Neuronal stem cell (in vitro differentiated cells): ENCODE results near the gene APOBEC4.

Experiments
- DNase-seq: peaks from one replicate; pipeline ENCODE4 v3.0.0-alpha.2; 2013; ENCODE audit warnings: low spot score
- H2AFZ ChIP-seq: one replicate; pipeline ENCODE4 v1.6.1; 2013; ENCODE audit warnings: mild to moderate bottlenecking, low read length, inconsistent platforms
- H2AK5ac ChIP-seq: 2 replicates; pipeline ENCODE4 v1.6.1; 2013; ENCODE audit warnings: low read depth, mild to moderate bottlenecking, inconsistent platforms, low read length, moderate library complexity, mixed read lengths
- H2BK120ac ChIP-seq: 2 replicates; pipeline ENCODE4 v1.6.1; 2013; ENCODE audit warnings: low read depth, mild to moderate bottlenecking, inconsistent platforms, low read length, moderate library complexity, mixed read lengths
- H2BK12ac ChIP-seq: one replicate; pipeline ENCODE4 v1.6.1; 2013; ENCODE audit warnings: low read length, inconsistent platforms
- H2BK15ac ChIP-seq: 2 replicates; pipeline ENCODE4 v1.6.1; 2013; ENCODE audit warnings: mild to moderate bottlenecking, low read length, inconsistent platforms, mixed read lengths
- H2BK5ac ChIP-seq: one replicate; pipeline ENCODE4 v1.6.1; 2013; ENCODE audit warnings: inconsistent platforms, mild to moderate bottlenecking, low read length, moderate library complexity
- H3K14ac ChIP-seq: one replicate; pipeline ENCODE4 v1.6.1; 2013; ENCODE audit warnings: low read length, inconsistent platforms
- H3K18ac ChIP-seq: 2 replicates; pipeline ENCODE4 v1.6.1; 2013; ENCODE audit warnings: low read length, inconsistent platforms
- H3K23ac ChIP-seq: 2 replicates; pipeline ENCODE4 v1.6.1; 2013; ENCODE audit warnings: low read depth, mild to moderate bottlenecking, mixed read lengths, low read length, inconsistent platforms; ENCODE audit not compliant: poor library complexity
- H3K27ac ChIP-seq: replicated peaks from 3 replicates; pipeline ENCODE4 v1.5.1; 2013; ENCODE audit warnings: low read length, inconsistent platforms
- H3K27me3 ChIP-seq, 3 experiments: 2 replicates each; pipeline ENCODE4 v1.6.1; 2013; ENCODE audit warnings: low read length in 3 of 3, mild to moderate bottlenecking in 2 of 3, inconsistent platforms in 1 of 3, low read depth in 1 of 3, mixed read lengths in 1 of 3, moderate library complexity in 1 of 3; ENCODE audit not compliant: control insufficient read depth in 3 of 3, insufficient read depth in 3 of 3
- H3K36me3 ChIP-seq, 2 donors: replicated peaks in 1 of 2; 2 replicates each; pipeline ENCODE4 v1.6.1; 2013; ENCODE audit warnings: low read length in 2 of 2; ENCODE audit not compliant: control insufficient read depth in 2 of 2, insufficient read depth in 2 of 2
- H3K4ac ChIP-seq: 2 replicates; pipeline ENCODE4 v1.6.1; 2013; ENCODE audit warnings: inconsistent platforms, mild to moderate bottlenecking, low read length, moderate library complexity
- H3K4me1 ChIP-seq, 2 donors: 1 replicate in 1 of 2; 2 replicates in 1 of 2; pipeline ENCODE4 v1.6.1; 2013; ENCODE audit warnings: low read length in 2 of 2, low read depth in 1 of 2; ENCODE audit not compliant: control insufficient read depth in 2 of 2, insufficient read depth in 1 of 2
- H3K4me2 ChIP-seq: one replicate; pipeline ENCODE4 v1.6.1; 2013; ENCODE audit warnings: mild to moderate bottlenecking, low read length, inconsistent platforms; ENCODE audit not compliant: insufficient read depth, poor library complexity, severe bottlenecking
- H3K4me3 ChIP-seq, 2 donors: 2 replicates each; pipeline ENCODE4 v1.5.1; 2013; ENCODE audit warnings: low read length in 2 of 2, mild to moderate bottlenecking in 2 of 2, inconsistent platforms in 1 of 2, moderate library complexity in 1 of 2
- H3K79me1 ChIP-seq: one replicate; pipeline ENCODE4 v1.6.1; 2013; ENCODE audit warnings: low read depth, mild to moderate bottlenecking, inconsistent platforms, low read length, moderate library complexity
- H3K9ac ChIP-seq: one replicate; pipeline ENCODE4 v1.6.1; 2013; ENCODE audit warnings: mild to moderate bottlenecking, low read depth, low read length, inconsistent platforms; ENCODE audit not compliant: poor library complexity
- H3K9me3 ChIP-seq, 2 donors: replicated peaks in 1 of 2; 2 replicates each; pipeline versions ENCODE3 to v1.6.1; 2013; ENCODE audit warnings: low read length in 2 of 2, mild to moderate bottlenecking in 2 of 2, inconsistent platforms in 1 of 2, low read depth in 1 of 2, mixed read lengths in 1 of 2, moderate library complexity in 1 of 2; ENCODE audit not compliant: control insufficient read depth in 2 of 2, insufficient read depth in 1 of 2
- H4K8ac ChIP-seq: one replicate; pipeline ENCODE4 v1.6.1; 2013; ENCODE audit warnings: low read depth, mild to moderate bottlenecking, inconsistent platforms, low read length, moderate library complexity
- H4K91ac ChIP-seq: one replicate; pipeline ENCODE4 v1.6.1; 2013; ENCODE audit warnings: low read length, low read depth, mild to moderate bottlenecking, inconsistent platforms; ENCODE audit not compliant: poor library complexity
- WGBS, 2 donors: extraction: QIAGEN DNeasy Blood & Tissue Kit; methylation state at CpG; one replicate each; pipeline ENCODE4 v1.1.7; 2013; ENCODE audit warnings: missing lambda C conversion rate in 2 of 2, mixed read lengths in 1 of 2; ENCODE audit not compliant: insufficient read length in 2 of 2, insufficient replicate concordance in 1 of 2; ENCODE audit errors: extremely low coverage in 2 of 2; 5-methylcytosine and 5-hydroxymethylcytosine counted together

APOBEC4 gene

DNA sequence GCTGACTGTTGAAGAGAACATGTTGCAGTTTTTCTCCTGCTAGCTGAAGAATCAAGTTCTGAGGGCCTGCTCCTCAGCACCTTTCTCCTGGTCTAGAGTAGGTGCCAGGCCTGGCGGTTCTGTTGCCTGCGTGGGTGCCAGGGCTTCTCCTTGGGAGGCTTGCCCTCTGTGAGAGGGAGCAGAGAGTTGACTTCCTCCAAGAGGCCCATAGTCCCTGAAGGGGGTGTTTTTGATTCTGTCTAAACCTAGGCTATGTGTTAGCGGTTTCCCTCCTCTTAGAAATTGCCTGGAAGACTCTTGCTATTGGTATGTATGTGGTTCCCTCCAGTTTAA, 312 bp upstream of the APOBEC4 start:
- Histone ChIP-seq H3K9me3 (no peaks in the 10 kb centered on the region), H3K18ac (no peak overlapping the region)

DNA sequence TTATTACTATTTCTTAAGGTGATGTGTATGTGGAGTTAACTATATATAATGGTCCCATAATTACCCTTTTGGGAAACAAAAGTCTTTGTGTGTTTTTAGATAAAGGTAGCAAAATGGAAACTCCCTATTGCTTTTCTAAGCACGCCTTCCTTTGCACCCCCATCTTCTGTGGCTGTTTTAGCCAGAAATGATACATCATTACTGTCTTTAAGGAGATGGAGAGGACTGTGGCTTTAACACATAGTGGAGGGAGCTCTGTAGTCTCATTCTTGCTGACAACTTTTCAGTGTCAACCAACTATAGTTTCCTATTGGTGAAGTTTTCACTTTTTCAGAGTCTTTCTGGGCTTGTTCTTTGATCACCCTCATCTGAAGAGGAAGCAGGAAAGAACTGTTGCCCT, 1.0 kb downstream of the APOBEC4 start:
- no peak overlapping the region for H2BK12ac ChIP-seq
- no peak overlapping the region for H3K27ac ChIP-seq
- H2BK15ac ChIP-seq = no peak overlapping the region
- H3K23ac ChIP-seq = no peak overlapping the region
- no peaks in the 10 kb centered on the region for H3K27me3 ChIP-seq
- H3K36me3 ChIP-seq = no peaks in the 10 kb centered on the region
- no peak overlapping the region for H3K4me3 ChIP-seq
- DNase-seq = no peak
- H3K4me1 ChIP-seq = peaks cover 2 to 4% of the 10 kb centered on the region in 2 donors
- H3K9me3 ChIP-seq = peaks cover 0 to 4% of the 10 kb centered on the region in 2 donors
- no peaks in the 10 kb centered on the region for H3K79me1 ChIP-seq
- no peak overlapping the region for H3K4me2 ChIP-seq
- no peak overlapping the region for H2AK5ac ChIP-seq
- H3K18ac ChIP-seq = no peak overlapping the region
- H2AFZ ChIP-seq = no peak overlapping the region
- no peak overlapping the region for H2BK120ac ChIP-seq
- no CpG with 5 or more reads among the region's 1 CpG for WGBS, 2 donors
- no peak overlapping the region for H4K91ac ChIP-seq
- no peak overlapping the region for H3K4ac ChIP-seq
- H3K9ac ChIP-seq = no peak overlapping the region
- no peak overlapping the region for H2BK5ac ChIP-seq
- H4K8ac ChIP-seq = no peak overlapping the region
- no peak overlapping the region for H3K14ac ChIP-seq

More for the DNA sequence above, 312 bp upstream of the APOBEC4 start:
- Histone ChIP-seq H3K14ac (no peak overlapping the region), H3K4me3 (no peak overlapping the region), H2BK12ac (no peak overlapping the region), H3K4me2 (no peak overlapping the region), H3K4me1 (peaks cover 2 to 4% of the 10 kb centered on the region in 2 donors), H4K91ac (no peak overlapping the region), H3K36me3 (no peaks in the 10 kb centered on the region), H2BK5ac (no peak overlapping the region), H3K79me1 (no peaks in the 10 kb centered on the region), H2BK120ac (no peak overlapping the region), H3K23ac (no peak overlapping the region), H2AFZ (no peak overlapping the region), H3K4ac (no peak overlapping the region), H3K27me3 (no peaks in the 10 kb centered on the region), H3K9ac (no peak overlapping the region), H2AK5ac (no peak overlapping the region), H4K8ac (no peak overlapping the region), H2BK15ac (no peak overlapping the region), H3K27ac (no peak overlapping the region)
- no CpG with 5 or more reads among the region's 3 CpGs for WGBS, 2 donors
- no peak for DNase-seq

DNA sequence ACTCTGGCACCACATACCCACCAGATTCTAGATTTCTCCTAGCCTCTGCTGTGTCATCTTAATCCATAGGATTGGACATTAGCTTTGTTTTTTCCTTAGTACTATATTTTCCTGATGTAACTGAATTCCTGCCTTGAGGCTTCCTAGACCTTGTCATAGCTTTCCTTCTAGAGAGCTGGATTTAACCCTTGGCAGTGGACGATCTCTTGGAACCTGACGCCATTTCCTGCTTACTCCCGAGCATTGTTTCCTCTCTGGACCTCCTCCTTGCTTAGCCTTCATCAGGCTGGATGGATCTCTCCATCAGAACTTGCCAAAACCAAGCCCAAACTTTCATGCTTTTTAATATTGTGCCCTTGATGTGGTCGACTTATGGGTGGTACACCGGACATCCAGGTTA, 1.5 kb downstream of the APOBEC4 start:
- no CpG with 5 or more reads among the region's 5 CpGs for WGBS, 2 donors

GRCh38 chr1:183648042-183648441, 5.1 kb downstream of the APOBEC4 start:
- Histone ChIP-seq H3K4me2 (no peak overlapping the region), H3K4me1 (peaks cover 0 to 6% of the 10 kb centered on the region in 2 donors), H2BK12ac (no peak overlapping the region), H3K27ac (no peak overlapping the region), H2BK120ac (no peak overlapping the region), H3K79me1 (no peaks in the 10 kb centered on the region), H3K36me3 (no peaks in the 10 kb centered on the region), H3K9ac (no peak overlapping the region), H2BK15ac (no peak overlapping the region), H3K27me3 (no peaks in the 10 kb centered on the region), H3K4me3 (no peak overlapping the region), H4K8ac (no peak overlapping the region), H2AK5ac (no peak overlapping the region), H4K91ac (no peak overlapping the region), H3K9me3 (peaks cover 2 to 4% of the 10 kb centered on the region in 2 donors), H3K14ac (no peak overlapping the region), H3K18ac (no peak overlapping the region), H2AFZ (no peak overlapping the region), H2BK5ac (no peak overlapping the region), H3K4ac (no peak overlapping the region), H3K23ac (no peak overlapping the region)
- DNase-seq = no peak
- WGBS, 2 donors = no CpG with 5 or more reads among the region's 8 CpGs

More for the DNA sequence above, 1.5 kb downstream of the APOBEC4 start:
- no peak overlapping the region for H3K14ac ChIP-seq
- H3K23ac ChIP-seq = no peak overlapping the region
- no peak overlapping the region for H3K9ac ChIP-seq
- H2AK5ac ChIP-seq = no peak overlapping the region
- peaks cover 2 to 4% of the 10 kb centered on the region in 2 donors for H3K4me1 ChIP-seq
- H2BK15ac ChIP-seq = no peak overlapping the region
- no peak overlapping the region for H4K91ac ChIP-seq
- H4K8ac ChIP-seq = no peak overlapping the region
- H3K27me3 ChIP-seq = no peaks in the 10 kb centered on the region
- H3K27ac ChIP-seq = no peak overlapping the region
- no peak overlapping the region for H3K4me3 ChIP-seq
- H3K4me2 ChIP-seq = no peak overlapping the region
- peaks cover 0 to 4% of the 10 kb centered on the region in 2 donors for H3K9me3 ChIP-seq
- DNase-seq = no peak
- no peak overlapping the region for H2BK12ac ChIP-seq
- no peaks in the 10 kb centered on the region for H3K79me1 ChIP-seq
- H3K36me3 ChIP-seq = no peaks in the 10 kb centered on the region
- H3K18ac ChIP-seq = no peak overlapping the region
- H2BK5ac ChIP-seq = no peak overlapping the region
- no peak overlapping the region for H2AFZ ChIP-seq
- no peak overlapping the region for H3K4ac ChIP-seq
- H2BK120ac ChIP-seq = no peak overlapping the region
